PC-9 (cell line): Measurements from ENCODE around the gene ALKBH4. TPM values are rescaled to one million over a fixed set of nuclear protein-coding genes. Genes with fewer than 3 reads are reported as not detected.

Source experiments
- BruUV-seq: library from RNA; stranded (reverse); fragments of 400-500 nt; replicated peaks from 2 replicates; lab custom pipeline; 2021; lab: Mats Ljungman, UMichigan
- CTCF ChIA-PET: fragments of 300-600 bp; sonication (Branson Sonifier 250); formaldehyde crosslinking; loops from one replicate; lab custom pipeline; 2022; ENCODE audit warnings: antibody characterized with exemption; lab: Charles Lee
- POLR2A ChIA-PET: fragments of 300-600 bp; sonication (Branson Sonifier 250); formaldehyde crosslinking; loops from one replicate; lab custom pipeline; 2022; ENCODE audit warnings: antibody characterized with exemption; ENCODE audit not compliant: unreplicated experiment; lab: Charles Lee
- DNase-seq, 2 experiments: peaks; one replicate each; pipeline versions ENCODE4 v3.0.0 to v3.0.0-alpha.2; 2015 to 2022; ENCODE audit warnings: mixed read lengths in 1 of 2
- H2AFZ ChIP-seq: fragments of 200-600 bp; sonication (generic); 2 replicates; pipeline ENCODE4 v1.8.1; 2017; ENCODE audit warnings: antibody characterized with exemption
- H3F3A ChIP-seq: fragments of 200-600 bp; sonication (generic); 2 replicates; pipeline ENCODE4 v1.8.1; 2017; ENCODE audit warnings: antibody characterized with exemption, mild to moderate bottlenecking, low read depth; ENCODE audit not compliant: insufficient read depth
- H3K27ac ChIP-seq: fragments of 200-600 bp; sonication (generic); 2 replicates; pipeline ENCODE4 v1.6.1; 2016; ENCODE audit warnings: mixed run types
- H3K27me3 ChIP-seq: fragments of 200-600 bp; sonication (generic); 2 replicates; pipeline ENCODE4 v1.6.1; 2016; ENCODE audit warnings: low read depth, mixed run types; ENCODE audit not compliant: insufficient read depth
- H3K36me3 ChIP-seq: fragments of 200-600 bp; sonication (generic); 2 replicates; pipeline ENCODE4 v1.6.1; 2016; ENCODE audit warnings: low read depth, mixed run types
- H3K4me1 ChIP-seq: fragments of 200-600 bp; sonication (generic); replicated peaks from 2 replicates; pipeline ENCODE4 v1.6.1; 2016; ENCODE audit warnings: mixed run types; ENCODE audit not compliant: insufficient read depth
- H3K4me2 ChIP-seq: fragments of 200-600 bp; sonication (generic); 2 replicates; pipeline ENCODE4 v1.6.1; 2017; ENCODE audit warnings: mixed run types
- H3K4me3 ChIP-seq: fragments of 200-600 bp; sonication (generic); 2 replicates; pipeline ENCODE4 v1.6.1; 2016; ENCODE audit warnings: mixed run types
- H3K79me2 ChIP-seq: fragments of 200-600 bp; sonication (generic); 2 replicates; pipeline ENCODE4 v1.6.1; 2017; ENCODE audit warnings: low read depth, mixed run types
- H3K9me2 ChIP-seq: fragments of 200-600 bp; sonication (generic); 2 replicates; pipeline ENCODE4 v1.8.1; 2017; ENCODE audit warnings: mild to moderate bottlenecking; ENCODE audit not compliant: insufficient read depth
- H3K9me3 ChIP-seq: fragments of 200-600 bp; sonication (generic); 2 replicates; pipeline ENCODE4 v1.8.1; 2016; ENCODE audit warnings: low read depth; ENCODE audit not compliant: insufficient read depth
- H4K20me1 ChIP-seq: fragments of 200-600 bp; sonication (generic); 2 replicates; pipeline ENCODE4 v1.8.1; 2017; ENCODE audit not compliant: insufficient read depth
- EZH2 ChIP-seq: fragments of 200-600 bp; sonication (generic); IDR thresholded peaks from 2 replicates; pipeline ENCODE4 v1.8.0; 2017; ENCODE audit warnings: antibody characterized with exemption, low read depth
- intact Hi-C: fragments of 100-400 bp; cut with micrococcal nuclease; formaldehyde crosslinking; loops from one replicate; pipeline ENCODE4 v1.10.0; 2022; ENCODE audit not compliant: unreplicated experiment
- total RNA-seq: library from RNA; stranded (reverse); gene quantifications from 2 replicates; pipeline ENCODE4 v1.2.3, GENCODE V29; 2021
- TF ChIP-seq, protein P1 (sequence below): fragments of 200-600 bp; sonication (generic); conservative IDR thresholded peaks from 2 replicates; pipeline ENCODE4 v1.6.1; 2017; ENCODE audit warnings: mixed run types, antibody characterized with exemption, mild to moderate bottlenecking, moderate library complexity

The ALKBH4 gene
- total RNA-seq, 1 experiment from 2014 or later = 10.9 TPM

DNA sequence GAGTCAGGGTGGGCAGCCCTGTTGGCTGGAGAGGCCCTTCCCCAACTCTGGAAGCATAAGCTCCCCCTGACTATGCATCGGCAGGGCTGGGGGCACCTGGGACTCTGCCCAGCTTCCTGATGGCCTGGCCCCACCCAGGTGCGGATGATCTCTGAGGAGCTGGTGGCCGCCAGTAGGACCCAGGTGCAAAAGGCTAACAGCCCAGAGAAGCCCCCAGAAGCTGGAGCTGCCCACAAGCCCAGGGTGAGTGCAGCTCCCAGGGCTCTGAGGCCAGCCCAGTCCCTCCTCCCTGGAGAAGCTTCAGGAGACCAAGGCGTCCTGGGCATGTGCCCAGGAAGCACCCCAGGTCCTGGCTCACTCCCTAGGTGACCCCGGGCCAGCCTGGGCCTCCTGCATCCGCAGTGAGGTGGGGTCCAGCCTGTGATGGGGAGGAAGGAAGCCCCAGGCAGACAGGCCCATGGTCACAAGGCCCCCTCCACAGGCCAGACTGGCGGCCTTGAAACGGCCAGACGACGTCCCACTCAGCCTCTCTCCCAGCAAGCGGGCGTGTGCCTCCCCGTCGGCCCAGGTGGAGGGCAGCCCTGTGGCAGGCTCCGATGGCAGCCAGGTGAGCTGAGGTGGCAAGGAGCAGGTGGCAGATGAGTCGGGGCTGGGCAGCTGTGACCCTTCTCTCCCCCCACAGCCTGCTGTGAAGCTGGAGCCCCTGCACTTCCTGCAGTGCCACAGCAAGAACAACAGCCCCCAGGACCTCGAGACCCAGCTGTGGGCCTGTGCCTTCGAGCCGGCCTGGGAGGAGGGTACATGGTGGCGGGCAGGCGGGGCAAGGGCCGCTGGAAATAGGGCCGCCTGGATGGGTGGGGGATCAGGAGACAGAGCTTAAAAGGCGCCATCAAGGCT, 3.2 kb upstream of the ALKBH4 start:
- Histone ChIP-seq H3F3A (no peaks in the 10 kb centered on the region; the same call in 1 of the 2 replicates), H3K4me1 (peaks cover 12% of the 10 kb centered on the region), H3K9me2 (no peaks in the 10 kb centered on the region), H3K27me3 (no peaks in the 10 kb centered on the region), H3K4me2 (no peak overlapping the region), H3K36me3 (no peaks in the 10 kb centered on the region), H3K79me2 (peaks cover 17% of the 10 kb centered on the region; the same call in 1 of the 2 replicates), H3K9me3 (no peaks in the 10 kb centered on the region), H4K20me1 (no peaks in the 10 kb centered on the region), H3K27ac (no peak overlapping the region), H2AFZ (no peak overlapping the region), H3K4me3 (no peak overlapping the region)
- intact Hi-C loops = loop anchor here (10.0 kb wide), 1 partner anchor 193 kb away; no protein-coding TSS in a partner anchor
- ChIA-PET POLR2A (no interaction called here), CTCF (interaction anchor here (0.6 kb wide), 9 partner anchors 27 to 1921 kb away, joined by 3 to 7 read pairs (median 4); no protein-coding TSS in a partner anchor)
- no peak for DNase-seq
- no TSS peak for BruUV-seq
- TF ChIP-seq, protein P1, sequence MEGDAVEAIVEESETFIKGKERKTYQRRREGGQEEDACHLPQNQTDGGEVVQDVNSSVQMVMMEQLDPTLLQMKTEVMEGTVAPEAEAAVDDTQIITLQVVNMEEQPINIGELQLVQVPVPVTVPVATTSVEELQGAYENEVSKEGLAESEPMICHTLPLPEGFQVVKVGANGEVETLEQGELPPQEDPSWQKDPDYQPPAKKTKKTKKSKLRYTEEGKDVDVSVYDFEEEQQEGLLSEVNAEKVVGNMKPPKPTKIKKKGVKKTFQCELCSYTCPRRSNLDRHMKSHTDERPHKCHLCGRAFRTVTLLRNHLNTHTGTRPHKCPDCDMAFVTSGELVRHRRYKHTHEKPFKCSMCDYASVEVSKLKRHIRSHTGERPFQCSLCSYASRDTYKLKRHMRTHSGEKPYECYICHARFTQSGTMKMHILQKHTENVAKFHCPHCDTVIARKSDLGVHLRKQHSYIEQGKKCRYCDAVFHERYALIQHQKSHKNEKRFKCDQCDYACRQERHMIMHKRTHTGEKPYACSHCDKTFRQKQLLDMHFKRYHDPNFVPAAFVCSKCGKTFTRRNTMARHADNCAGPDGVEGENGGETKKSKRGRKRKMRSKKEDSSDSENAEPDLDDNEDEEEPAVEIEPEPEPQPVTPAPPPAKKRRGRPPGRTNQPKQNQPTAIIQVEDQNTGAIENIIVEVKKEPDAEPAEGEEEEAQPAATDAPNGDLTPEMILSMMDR = no peak

DNA sequence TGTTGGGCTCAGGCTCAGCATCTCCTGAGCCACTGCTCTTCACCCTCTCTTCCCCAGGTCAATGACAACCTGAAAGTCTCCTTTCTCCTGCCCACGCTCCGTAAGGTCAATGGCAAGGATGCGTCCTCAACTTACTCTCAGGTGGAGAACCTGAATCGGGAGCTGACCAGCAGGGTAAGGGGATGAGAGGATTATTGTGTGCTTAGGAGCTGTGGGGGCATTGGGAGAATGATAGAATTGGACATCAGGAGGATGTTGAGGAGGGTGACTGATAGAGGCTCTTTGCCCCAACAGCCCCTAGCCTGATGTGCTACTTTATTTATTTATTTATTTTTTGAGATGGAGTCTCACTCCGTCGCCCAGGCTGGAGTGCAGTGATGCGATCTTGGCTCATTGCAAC, 1.4 kb upstream of the ALKBH4 start:
- BruUV-seq = no TSS peak
- intact Hi-C loops = loop anchor here (10.0 kb wide), 1 partner anchor 191 kb away; no protein-coding TSS in a partner anchor
- Histone ChIP-seq H2AFZ (no peak overlapping the region), H3F3A (no peaks in the 10 kb centered on the region; the same call in 1 of the 2 replicates), H3K4me1 (peaks cover 12% of the 10 kb centered on the region), H3K4me2 (peak overlapping the region; percentile 91), H3K27me3 (no peaks in the 10 kb centered on the region), H3K79me2 (peaks cover 17% of the 10 kb centered on the region; the same call in 1 of the 2 replicates), H3K36me3 (no peaks in the 10 kb centered on the region), H3K4me3 (no peak overlapping the region; the same call in 1 of the 2 replicates), H3K27ac (no peak overlapping the region), H3K9me2 (no peaks in the 10 kb centered on the region), H3K9me3 (no peaks in the 10 kb centered on the region), H4K20me1 (no peaks in the 10 kb centered on the region)
- ChIA-PET CTCF (interaction anchor here (0.5 to 0.6 kb wide), 3 partner anchors 10 to 70 kb away, joined by 4 to 5 read pairs (median 4); partner anchors contain the start of gene PRKRIP1), POLR2A (no interaction called here)
- DNase-seq = no peak
- TF ChIP-seq, protein P1 = no peak

DNA sequence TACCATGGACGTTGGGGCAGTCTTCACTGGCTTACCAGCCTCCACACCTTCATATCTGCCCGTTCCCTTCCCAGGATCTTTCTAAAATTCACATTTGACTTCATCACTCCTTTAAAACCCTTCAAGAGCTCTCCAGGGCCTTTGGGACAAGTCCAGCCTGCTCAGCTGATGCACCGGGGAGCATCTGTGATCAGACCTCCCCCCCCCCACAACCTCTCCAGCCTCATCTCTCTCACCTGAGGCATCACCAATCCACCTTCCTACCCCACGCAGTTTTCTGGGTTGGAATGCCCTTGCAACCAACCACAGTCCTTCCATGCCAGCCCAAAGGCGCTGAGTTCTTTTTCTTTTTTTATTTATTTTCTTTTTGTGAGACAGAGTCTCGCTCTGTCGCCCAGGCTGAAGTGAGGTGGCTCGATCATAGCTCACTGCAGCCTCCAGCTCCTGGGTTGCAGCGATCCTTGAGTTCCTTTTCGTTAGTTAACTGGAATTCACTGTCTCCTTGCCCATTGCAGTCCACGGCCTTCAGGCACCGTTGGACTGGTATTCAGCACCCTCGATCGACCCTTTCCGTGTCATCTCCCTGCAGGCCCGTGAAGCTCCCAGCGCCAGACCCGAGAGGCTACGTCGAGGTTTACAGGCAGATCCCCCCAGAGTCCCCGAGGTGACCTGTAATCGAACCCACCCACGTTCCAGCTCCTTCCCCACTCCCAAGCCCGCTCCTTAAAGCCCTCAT, 654 bp downstream of the ALKBH4 start:
- Histone ChIP-seq H3K4me3 (peak overlapping the region; percentile 99), H3K79me2 (peaks cover 17% of the 10 kb centered on the region; the same call in 1 of the 2 replicates), H3K4me2 (peak overlapping the region; percentile 91), H3K9me2 (no peaks in the 10 kb centered on the region), H3K4me1 (peaks cover 12% of the 10 kb centered on the region), H3K36me3 (no peaks in the 10 kb centered on the region), H2AFZ (peak overlapping the region; percentile 100), H3K27me3 (no peaks in the 10 kb centered on the region), H4K20me1 (no peaks in the 10 kb centered on the region), H3F3A (no peaks in the 10 kb centered on the region; the same call in 1 of the 2 replicates), H3K27ac (no peak overlapping the region), H3K9me3 (no peaks in the 10 kb centered on the region)
- no peak for DNase-seq
- TSS peak; percentile 16 for BruUV-seq
- ChIA-PET POLR2A (interaction anchor here (0.6 to 0.8 kb wide), 2 partner anchors 48 to 77 kb away, joined by 3 to 28 read pairs; no protein-coding TSS in a partner anchor), CTCF (no interaction called here)
- intact Hi-C loops = loop anchor here (10.0 kb wide), 1 partner anchor 189 kb away; no protein-coding TSS in a partner anchor
- TF ChIP-seq, protein P1 = no peak
- no peak for TF ChIP-seq EZH2
